HPDE6-E6E7 (cell line): ENCODE data around the gene RIMBP2.
"Not testable (repeated sequence)": the region's sequence is repeated elsewhere in the genome, so short reads cannot be mapped to it uniquely, and the experiment has no call there.

Experiments used
- DNase-seq: peaks from one replicate; pipeline ENCODE4 v3.0.0; 2011; ENCODE audit warnings: missing footprints; ENCODE audit errors: extremely low spot score

Gene RIMBP2

GRCh38 chr12:130602251-130602650 lies 113.8 kb downstream of the RIMBP2 start:
- no peak for DNase-seq

GRCh38 chr12:130601327-130601726 lies 114.8 kb downstream of the RIMBP2 start:
- no peak for DNase-seq

DNA sequence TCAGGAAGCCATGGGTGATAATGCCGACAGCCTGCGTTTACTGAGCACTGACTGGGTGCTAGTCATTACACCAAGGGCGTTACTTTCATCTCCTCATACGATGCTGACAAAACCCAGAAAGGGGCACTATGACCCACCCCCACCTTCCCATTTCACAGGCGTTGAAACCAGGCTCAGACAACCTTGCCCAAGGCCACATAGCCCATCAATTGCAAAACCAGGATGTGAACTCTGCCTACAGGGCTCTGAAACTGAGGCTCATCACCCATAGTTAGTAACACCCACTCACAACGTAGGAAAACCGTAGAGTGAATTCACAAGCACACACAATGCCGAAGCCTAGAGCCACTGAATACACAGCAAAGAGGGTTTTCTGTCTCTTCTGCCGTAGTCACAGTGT lies 119.9 kb downstream of the RIMBP2 start:
- no peak for DNase-seq

GRCh38 chr12:130595566-130595965 lies 120.5 kb downstream of the RIMBP2 start:
- DNase-seq = no peak

DNA sequence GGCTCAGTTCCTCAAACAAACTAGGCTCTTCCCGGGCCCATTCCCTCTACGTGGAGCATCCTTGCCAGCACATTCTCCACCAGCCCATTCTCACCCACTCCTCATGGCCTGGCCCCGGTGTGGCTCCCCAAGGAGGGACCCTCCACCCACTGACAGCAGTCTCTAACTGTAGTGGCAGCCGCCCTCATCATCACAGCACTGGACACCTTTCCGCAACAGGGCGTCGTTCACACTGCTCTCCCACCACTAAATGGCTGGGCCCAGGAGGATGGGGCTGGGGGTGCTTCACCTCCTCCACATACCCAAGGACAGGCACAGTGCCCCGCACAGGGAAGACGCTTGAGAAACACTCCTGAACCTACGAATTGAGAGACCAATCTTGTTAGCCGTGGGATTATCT lies 123.0 kb downstream of the RIMBP2 start:
- DNase-seq = no peak

DNA sequence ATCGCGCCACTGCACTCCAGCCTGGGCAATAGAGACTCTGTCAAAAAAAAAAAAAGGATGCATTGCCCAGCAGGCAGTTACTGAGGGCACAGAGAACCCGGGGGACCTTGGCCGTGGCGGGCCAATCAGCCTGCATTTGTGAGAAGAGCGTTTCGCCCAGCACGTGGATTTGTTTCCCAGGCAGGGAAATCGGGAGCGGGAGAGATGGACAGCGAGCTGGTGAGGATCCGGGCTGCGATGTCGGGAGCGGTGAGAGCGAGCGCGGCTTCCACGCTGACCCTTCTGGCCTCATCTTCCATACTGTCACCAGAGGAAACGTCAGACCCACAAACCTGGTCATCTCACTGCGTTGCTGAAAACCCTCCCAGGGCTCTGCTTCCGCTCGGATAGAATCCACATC lies 123.5 kb downstream of the RIMBP2 start:
- DNase-seq = no peak

DNA sequence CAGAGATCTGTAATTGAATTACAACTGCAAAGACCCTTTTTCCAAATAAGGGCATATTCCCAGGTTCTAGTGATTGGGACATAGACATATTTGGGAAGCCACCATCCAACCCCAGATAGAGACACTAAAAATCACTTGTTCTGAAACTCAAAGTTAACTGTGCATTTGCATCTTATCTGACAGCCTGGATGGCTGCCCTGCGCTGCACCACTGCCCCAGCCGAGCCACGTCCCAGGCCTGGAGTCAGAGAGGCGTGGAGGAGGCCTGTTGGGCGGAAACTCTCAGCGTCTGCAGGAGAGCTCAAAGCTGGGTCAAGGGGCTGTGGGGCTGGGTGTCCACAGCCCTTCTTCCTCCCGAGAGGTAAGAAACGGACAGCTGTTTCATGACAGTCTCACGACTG lies 124.4 kb downstream of the RIMBP2 start:
- no peak for DNase-seq

GRCh38 chr12:130590685-130591084 lies 125.4 kb downstream of the RIMBP2 start:
- no peak for DNase-seq

- DNase-seq = no peak
These were observed 126.4 kb downstream of the RIMBP2 start for GRCh38 chr12:130589540-130590317.

- DNase-seq = no peak
These were observed 127.2 kb downstream of the RIMBP2 start for GRCh38 chr12:130588696-130589539.

DNA sequence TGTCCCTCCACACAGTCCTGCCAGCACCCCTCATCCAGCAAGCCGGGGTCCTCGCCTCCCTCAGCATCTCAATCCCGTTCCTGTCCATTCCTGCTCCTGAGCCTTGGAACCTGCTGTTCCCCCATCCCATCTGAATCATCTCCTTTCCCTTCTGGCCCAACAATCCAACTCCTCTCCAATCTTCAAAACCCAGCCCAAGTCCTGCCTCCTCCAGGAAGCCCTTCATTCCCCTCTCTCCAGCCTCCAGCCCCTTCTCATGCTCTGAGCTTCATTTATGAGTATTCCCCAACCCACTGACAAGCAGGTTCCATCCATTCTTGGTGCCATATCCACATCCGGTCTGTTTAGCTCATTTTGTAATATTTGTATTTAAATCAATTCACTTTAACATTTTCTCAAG lies 128.1 kb downstream of the RIMBP2 start:
- no peak for DNase-seq

- DNase-seq = not testable (repeated sequence)
These were observed 131.6 kb downstream of the RIMBP2 start for GRCh38 chr12:130584475-130584874.

GRCh38 chr12:130583800-130584199 lies 132.3 kb downstream of the RIMBP2 start:
- no peak for DNase-seq

DNA sequence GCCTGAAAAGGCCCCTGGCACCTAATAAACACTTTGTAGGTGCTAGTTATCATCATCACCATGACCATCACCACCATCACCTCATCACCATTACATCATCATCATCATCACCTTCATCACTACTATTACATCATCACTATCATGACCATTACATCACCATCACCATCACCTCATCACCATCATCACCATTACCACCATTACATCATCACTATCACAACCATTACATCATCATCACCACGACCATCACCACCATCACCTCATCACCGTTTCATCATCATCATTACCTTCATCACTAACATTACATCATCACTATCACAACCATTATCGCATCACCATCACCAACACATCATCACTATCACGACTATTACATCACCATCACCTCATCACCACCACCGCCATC lies 132.8 kb downstream of the RIMBP2 start:
- no peak for DNase-seq

DNA sequence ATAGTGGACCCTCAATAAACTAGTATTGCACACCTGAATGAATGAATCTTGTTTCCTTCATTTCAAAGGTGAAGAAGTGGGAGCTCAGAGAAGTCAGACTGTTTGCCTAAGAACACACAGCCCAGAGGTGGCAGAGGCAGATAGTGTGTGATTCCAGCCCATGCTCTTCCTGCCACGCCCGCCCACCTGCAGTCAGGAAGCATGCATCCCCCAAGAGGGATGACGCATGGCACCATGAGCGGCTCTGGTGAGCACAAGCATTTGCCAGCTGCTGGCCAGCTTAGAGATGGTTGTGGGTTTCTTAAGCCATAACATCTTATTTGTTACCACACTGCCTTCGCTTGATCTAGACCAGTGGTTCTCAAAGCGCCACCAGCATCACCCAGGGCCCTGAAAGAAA lies 133.8 kb downstream of the RIMBP2 start:
- DNase-seq = no peak

DNA sequence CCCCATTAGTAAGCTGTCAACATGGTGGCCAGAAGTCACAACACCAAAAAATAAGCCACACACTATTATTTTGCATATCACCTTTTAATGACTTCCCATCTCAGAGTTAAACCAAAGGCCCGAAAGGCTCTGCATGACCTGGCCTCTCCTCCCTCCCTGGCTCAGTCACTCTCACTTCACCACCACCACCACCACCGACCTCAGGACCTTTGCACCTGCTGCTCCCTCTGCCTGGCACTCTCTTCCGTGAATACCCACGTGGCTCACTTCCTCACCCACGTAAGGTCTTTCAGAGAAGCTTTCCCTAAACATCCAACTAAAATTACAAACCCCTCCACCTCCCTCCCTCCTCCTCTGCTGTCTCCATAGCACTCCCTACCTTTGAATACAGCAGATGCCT lies 134.3 kb downstream of the RIMBP2 start:
- no peak for DNase-seq

- DNase-seq = no peak
These were observed 136.9 kb downstream of the RIMBP2 start for GRCh38 chr12:130579231-130579630.

DNA sequence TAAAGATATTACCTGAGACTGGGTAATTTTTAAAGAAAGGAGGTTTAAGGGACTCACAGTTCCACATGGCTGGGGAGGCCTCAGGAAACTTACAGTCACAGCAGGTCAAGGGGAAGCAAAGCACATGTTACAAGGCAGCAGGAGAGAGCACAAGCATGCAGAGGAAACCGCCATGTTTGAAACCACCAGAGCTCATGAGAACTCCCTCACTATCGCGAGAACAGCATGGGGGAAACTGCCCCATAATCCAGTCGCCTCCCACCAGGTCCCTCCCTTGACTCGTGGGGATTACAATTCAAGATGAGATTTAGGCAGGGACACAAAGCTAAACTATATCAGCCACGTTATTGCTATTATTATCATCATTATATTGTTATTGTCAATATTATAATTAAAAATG lies 138.7 kb downstream of the RIMBP2 start:
- no peak for DNase-seq

DNA sequence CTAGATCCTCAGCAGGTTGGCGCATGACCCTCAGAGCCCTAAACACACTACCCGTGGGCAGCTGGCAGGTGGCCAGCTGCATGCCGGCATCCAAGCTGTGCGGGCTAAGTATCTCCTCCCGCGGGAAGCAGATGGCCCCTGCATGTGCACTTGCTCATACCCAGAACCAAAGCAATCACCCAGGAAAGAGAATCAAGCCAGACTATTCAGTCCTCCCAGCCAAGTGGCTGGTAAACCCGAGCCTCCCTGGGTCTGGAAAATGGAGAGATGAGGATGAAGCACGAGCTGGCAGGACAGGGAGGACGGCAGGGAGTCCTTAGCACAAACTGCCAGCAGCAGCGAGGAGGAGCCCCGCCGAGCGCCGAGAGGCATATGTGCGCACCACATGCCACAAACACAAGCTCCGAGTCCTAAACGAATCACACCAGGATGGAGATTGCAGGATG lies 139.7 kb downstream of the RIMBP2 start:
- no peak for DNase-seq

DNA sequence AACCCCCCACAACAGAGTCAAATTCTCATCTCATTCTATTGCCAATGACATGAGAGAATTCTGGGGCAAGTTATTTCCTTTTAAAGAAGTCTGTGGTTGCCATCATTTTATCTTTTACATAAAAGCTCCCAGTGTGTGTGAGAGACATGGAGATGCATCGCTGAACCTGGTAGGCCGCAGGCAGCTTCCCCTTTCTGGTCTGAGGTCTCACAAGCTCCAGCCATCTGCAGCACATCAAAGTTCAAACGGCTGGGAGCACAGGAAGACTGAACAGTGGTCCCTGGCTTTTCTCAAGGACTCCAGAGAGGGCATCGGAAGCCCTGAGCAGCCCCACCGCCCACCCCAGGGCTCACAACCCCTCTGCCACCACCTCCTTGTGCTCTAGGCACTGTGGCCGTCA lies 141.7 kb downstream of the RIMBP2 start:
- DNase-seq = no peak

DNA sequence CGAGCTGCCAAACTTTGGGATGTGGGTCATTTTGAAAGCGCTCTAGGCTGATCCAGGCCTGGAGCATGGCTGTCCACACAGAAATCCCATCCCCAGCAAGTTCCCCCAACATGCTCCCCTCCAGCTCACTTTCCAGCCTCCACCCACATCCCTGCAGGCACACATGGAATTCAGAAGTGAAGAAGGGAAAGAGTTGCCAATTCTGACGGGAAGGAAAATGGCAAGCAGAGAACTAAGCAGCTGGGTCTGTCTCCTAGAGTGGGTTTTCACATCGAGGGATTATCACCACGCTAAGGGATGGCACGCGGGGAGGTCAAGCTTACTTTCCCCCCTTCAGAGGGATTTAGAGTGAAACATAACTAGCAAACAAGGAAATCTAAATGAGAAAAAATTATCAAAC lies 142.3 kb downstream of the RIMBP2 start:
- no peak for DNase-seq

DNA sequence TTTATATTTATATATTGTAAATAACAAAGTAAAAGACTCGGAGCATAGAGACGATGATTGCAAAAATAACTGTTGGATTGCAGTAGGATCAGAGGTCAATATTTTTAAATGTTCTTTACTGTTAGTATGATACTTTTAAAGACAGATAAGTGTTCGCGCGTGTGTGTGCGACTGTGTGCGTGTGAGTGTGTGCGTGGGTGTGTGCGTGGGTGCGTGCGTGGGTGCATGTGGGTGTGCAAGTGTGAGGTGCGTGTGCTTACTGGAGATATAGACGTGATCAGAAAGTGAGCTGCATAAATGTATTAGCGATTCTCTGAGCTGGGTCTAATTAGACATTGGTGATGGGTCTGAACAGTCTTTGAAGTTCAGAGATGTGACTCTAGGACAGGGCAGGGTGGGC lies 142.9 kb downstream of the RIMBP2 start:
- DNase-seq = no peak

DNA sequence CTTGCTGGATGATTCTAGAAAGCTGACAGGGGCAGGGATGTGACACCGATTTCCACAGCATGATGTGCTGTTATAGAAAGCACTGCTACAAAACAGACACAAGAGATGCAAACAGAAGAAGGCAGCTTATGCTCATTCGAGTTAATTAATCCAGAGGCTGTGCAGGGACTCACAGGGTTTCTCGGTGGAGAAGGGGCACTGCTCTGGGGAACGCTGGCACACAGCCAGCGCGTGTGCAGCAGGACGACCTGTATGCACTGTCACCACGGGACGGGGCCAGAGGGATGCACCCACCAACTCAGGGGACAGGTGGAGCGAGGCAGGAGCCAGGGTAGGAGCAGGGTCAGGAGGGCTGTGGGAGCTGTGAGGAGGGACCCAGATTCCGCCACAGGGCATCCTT lies 143.5 kb downstream of the RIMBP2 start:
- DNase-seq = no peak
